Keratinocyte (primary cell): ENCODE results near the gene CDYL.

Experiments
- EZH2 ChIP-seq: IDR thresholded peaks from one replicate; pipeline ENCODE4 v1.6.1; 2012; ENCODE audit warnings: inconsistent platforms, mild to moderate bottlenecking, low read length, moderate library complexity
- TF ChIP-seq, protein P1 (sequence below), 3 experiments: IDR thresholded peaks in 1 of 3; conservative IDR thresholded peaks in 1 of 3; optimal IDR thresholded peaks in 1 of 3; 2 replicates in 2 of 3; 3 replicates in 1 of 3; pipeline versions ENCODE3 to v1.5.1; 2011; ENCODE audit warnings: low read length in 3 of 3, mild to moderate bottlenecking in 3 of 3, moderate library complexity in 2 of 3, control low read depth in 1 of 3, inconsistent platforms in 1 of 3; ENCODE audit not compliant: insufficient read depth in 2 of 3; ENCODE audit errors: extremely low read depth in 1 of 3

DNA sequence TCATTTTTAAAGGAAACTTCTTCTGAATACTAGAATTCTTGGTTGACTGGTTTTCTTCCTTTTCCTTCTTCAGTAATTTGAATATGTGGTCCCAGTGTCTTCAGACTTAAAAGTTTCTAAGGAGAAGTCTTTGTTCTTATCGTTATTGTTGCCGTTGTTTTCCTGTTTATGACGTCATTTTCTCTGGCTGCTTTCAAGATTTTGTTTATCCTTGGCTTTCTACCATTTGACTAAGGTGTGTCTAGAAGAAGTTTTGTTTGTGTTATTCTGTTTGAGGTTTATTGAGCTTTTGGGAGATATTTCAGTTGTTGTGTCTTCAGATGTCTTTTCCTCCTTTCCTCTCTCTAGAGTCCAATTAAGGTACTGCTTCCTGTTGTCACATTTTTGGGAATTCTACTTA lies 24.5 kb downstream of the CDYL start:
- TF ChIP-seq, protein P1, sequence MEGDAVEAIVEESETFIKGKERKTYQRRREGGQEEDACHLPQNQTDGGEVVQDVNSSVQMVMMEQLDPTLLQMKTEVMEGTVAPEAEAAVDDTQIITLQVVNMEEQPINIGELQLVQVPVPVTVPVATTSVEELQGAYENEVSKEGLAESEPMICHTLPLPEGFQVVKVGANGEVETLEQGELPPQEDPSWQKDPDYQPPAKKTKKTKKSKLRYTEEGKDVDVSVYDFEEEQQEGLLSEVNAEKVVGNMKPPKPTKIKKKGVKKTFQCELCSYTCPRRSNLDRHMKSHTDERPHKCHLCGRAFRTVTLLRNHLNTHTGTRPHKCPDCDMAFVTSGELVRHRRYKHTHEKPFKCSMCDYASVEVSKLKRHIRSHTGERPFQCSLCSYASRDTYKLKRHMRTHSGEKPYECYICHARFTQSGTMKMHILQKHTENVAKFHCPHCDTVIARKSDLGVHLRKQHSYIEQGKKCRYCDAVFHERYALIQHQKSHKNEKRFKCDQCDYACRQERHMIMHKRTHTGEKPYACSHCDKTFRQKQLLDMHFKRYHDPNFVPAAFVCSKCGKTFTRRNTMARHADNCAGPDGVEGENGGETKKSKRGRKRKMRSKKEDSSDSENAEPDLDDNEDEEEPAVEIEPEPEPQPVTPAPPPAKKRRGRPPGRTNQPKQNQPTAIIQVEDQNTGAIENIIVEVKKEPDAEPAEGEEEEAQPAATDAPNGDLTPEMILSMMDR (optimal IDR thresholded peaks at IDR 0.05 in 1 of 3, IDR thresholded peaks at IDR 0.05 in 1 of 3, conservative IDR thresholded peaks at IDR 0.05 in 1 of 3; ENCODE audit: extremely low read depth in 1 of 3, insufficient read depth in 2 of 3, low read length in 3 of 3) = no peak
- TF ChIP-seq EZH2 = no peak
